CD14-positive monocyte (primary cell): ENCODE measurements around the gene DIPK1A. TPM values are rescaled to one million over a fixed set of nuclear protein-coding genes. Genes with fewer than 3 reads are reported as not detected.
A peak's percentile ranks its signal among the peaks of the same experiment; 100 is the strongest.

Source experiments
- DNase-seq, 3 donors: peaks; one replicate each; pipeline ENCODE4 v3.0.0-alpha.2; 2011 to 2022
- H2AFZ ChIP-seq: 2 replicates; pipeline ENCODE4 v1.6.0; 2012; ENCODE audit warnings: mild to moderate bottlenecking, low read depth, low read length, inconsistent platforms; ENCODE audit not compliant: insufficient read depth, poor library complexity, severe bottlenecking
- H3K27ac ChIP-seq, 2 donors: 1 replicate in 1 of 2; 2 replicates in 1 of 2; pipeline ENCODE4 v1.5.1; 2012 to 2013; ENCODE audit warnings: low read length in 2 of 2, control low read depth in 1 of 2, inconsistent platforms in 1 of 2, low read depth in 1 of 2, mild to moderate bottlenecking in 1 of 2
- H3K27me3 ChIP-seq, 2 donors: one replicate each; pipeline versions ENCODE4 v1.6.0 to v1.6.1; 2011 to 2013; ENCODE audit warnings: low read length in 2 of 2; ENCODE audit not compliant: control insufficient read depth in 2 of 2, insufficient read depth in 2 of 2
- H3K36me3 ChIP-seq, 2 donors: replicated peaks in 1 of 2; 1 replicate in 1 of 2; 2 replicates in 1 of 2; pipeline versions ENCODE4 v1.5.1 to v1.6.1; 2012 to 2013; ENCODE audit warnings: low read length in 2 of 2, control low read depth in 1 of 2, inconsistent platforms in 1 of 2, mild to moderate bottlenecking in 1 of 2; ENCODE audit not compliant: insufficient read depth in 2 of 2, control insufficient read depth in 1 of 2
- H3K4me1 ChIP-seq, 2 donors: 1 replicate in 1 of 2; 2 replicates in 1 of 2; pipeline versions ENCODE4 v1.5.1 to v1.6.1; 2012 to 2013; ENCODE audit warnings: low read length in 2 of 2, control low read depth in 1 of 2, inconsistent platforms in 1 of 2, mild to moderate bottlenecking in 1 of 2, moderate library complexity in 1 of 2; ENCODE audit not compliant: insufficient read depth in 2 of 2, control insufficient read depth in 1 of 2
- H3K4me2 ChIP-seq: replicated peaks from 2 replicates; pipeline ENCODE3; 2012; ENCODE audit warnings: low read length, moderate library complexity, mild to moderate bottlenecking; ENCODE audit not compliant: poor library complexity, severe bottlenecking; ENCODE audit errors: extremely low read depth
- H3K4me3 ChIP-seq, 3 experiments: fragments of 200-600 bp in 1 of 3; sonication (generic) in 1 of 3; replicated peaks in 1 of 3; 1 replicate in 2 of 3; 2 replicates in 1 of 3; pipeline ENCODE4 v1.5.1; 2011 to 2013; ENCODE audit warnings: low read length in 3 of 3, mild to moderate bottlenecking in 3 of 3, control low read depth in 2 of 3, low read depth in 2 of 3, inconsistent platforms in 1 of 3, moderate library complexity in 1 of 3
- H3K79me2 ChIP-seq: 2 replicates; pipeline ENCODE4 v1.6.0; 2012; ENCODE audit warnings: mild to moderate bottlenecking, control low read depth, inconsistent platforms, low read length, moderate library complexity; ENCODE audit not compliant: insufficient read depth
- H3K9ac ChIP-seq: 2 replicates; pipeline ENCODE4 v1.6.0; 2017; ENCODE audit warnings: low read length, mild to moderate bottlenecking; ENCODE audit not compliant: insufficient read depth, poor library complexity, severe bottlenecking
- H3K9me3 ChIP-seq, 2 donors: replicated peaks in 1 of 2; 1 replicate in 1 of 2; 2 replicates in 1 of 2; pipeline versions ENCODE4 v1.5.1 to v1.6.1; 2012 to 2013; ENCODE audit warnings: low read length in 2 of 2, control low read depth in 1 of 2; ENCODE audit not compliant: control insufficient read depth in 1 of 2, insufficient read depth in 1 of 2
- H4K20me1 ChIP-seq: 2 replicates; pipeline ENCODE4 v1.6.0; 2012; ENCODE audit warnings: mild to moderate bottlenecking, low read length, control low read depth, moderate library complexity; ENCODE audit not compliant: insufficient read depth
- H3K27ac Mint-ChIP-seq, 7 donors: one replicate each; pipeline ENCODE4 v1.8.0; 2020; ENCODE audit warnings: mild to moderate bottlenecking in 7 of 7, mixed read lengths in 7 of 7, moderate library complexity in 6 of 7, inconsistent platforms in 2 of 7
- H3K27me3 Mint-ChIP-seq, 3 donors: one replicate each; pipeline ENCODE4 v1.8.0; 2021 to 2022; ENCODE audit warnings: low read depth in 3 of 3, mild to moderate bottlenecking in 3 of 3, mixed read lengths in 3 of 3, moderate library complexity in 3 of 3, inconsistent platforms in 1 of 3
- H3K36me3 Mint-ChIP-seq, 2 donors: one replicate each; pipeline ENCODE4 v1.8.0; 2020; ENCODE audit warnings: mixed read lengths in 2 of 2, inconsistent platforms in 1 of 2, mild to moderate bottlenecking in 1 of 2
- H3K4me1 Mint-ChIP-seq: one replicate; pipeline ENCODE4 v1.8.0; 2020; ENCODE audit warnings: mild to moderate bottlenecking, mixed read lengths
- H3K4me3 Mint-ChIP-seq, 2 donors: one replicate each; pipeline ENCODE4 v1.8.0; 2020; ENCODE audit warnings: mild to moderate bottlenecking in 2 of 2, mixed read lengths in 2 of 2, moderate library complexity in 1 of 2
- H3K9me3 Mint-ChIP-seq, 7 donors: one replicate each; pipeline ENCODE4 v1.8.0; 2020 to 2022; ENCODE audit warnings: mixed read lengths in 7 of 7, mild to moderate bottlenecking in 6 of 7, moderate library complexity in 6 of 7, inconsistent platforms in 2 of 7
- CTCF ChIP-seq: fragments of 200-600 bp; IDR thresholded peaks from one replicate; pipeline ENCODE4 v1.8.0; 2022; ENCODE audit warnings: antibody characterized with exemption, mild to moderate bottlenecking
- WGBS: methylation state at CpG from one replicate; pipeline ENCODE4 v1.1.5; 2013; ENCODE audit warnings: missing lambda C conversion rate; ENCODE audit not compliant: insufficient coverage; 5-methylcytosine and 5-hydroxymethylcytosine counted together
- intact Hi-C, 2 donors: fragments of 100-400 bp; cut with micrococcal nuclease; formaldehyde crosslinking; loops; one replicate each; pipeline versions ENCODE4 v1.15.0 to v1.15.1; 2023
- polyA plus RNA-seq, 3 donors: library from polyadenylated mRNA; depleted of rRNA in 1 of 3; unstranded in 2 of 3; stranded (reverse) in 1 of 3; fragments of 300-500 nt in 2 of 3; fragments of >200 nt in 1 of 3; fragmentation: Illumina TruSeq in 2 of 3; gene quantifications; 1 replicate in 2 of 3; 2 replicates in 1 of 3; pipeline ENCODE4 v1.2.3, GENCODE V29; 2012 to 2021

DIPK1A gene
- polyA plus RNA-seq, 3 donors = 0.45 to 1.4 (median 0.83) TPM

- peak overlapping the region in 1 of 7 donors; percentile 8 for H3K27ac Mint-ChIP-seq
- Histone ChIP-seq H3K27me3 (no peaks in the 10 kb centered on the region), H3K36me3 (no peaks in the 10 kb centered on the region), H3K4me2 (no peak overlapping the region), H2AFZ (no peak overlapping the region), H3K4me3 (no peak overlapping the region), H3K9ac (no peak overlapping the region), H4K20me1 (no peaks in the 10 kb centered on the region), H3K9me3 (no peaks in the 10 kb centered on the region), H3K4me1 (peaks cover 22 to 30% of the 10 kb centered on the region in 2 donors), H3K79me2 (no peaks in the 10 kb centered on the region), H3K27ac (no peak overlapping the region)
- peaks cover 29% of the 10 kb centered on the region for H3K4me1 Mint-ChIP-seq
- H3K36me3 Mint-ChIP-seq = no peaks in the 10 kb centered on the region
- no peaks in the 10 kb centered on the region for H3K27me3 Mint-ChIP-seq
- no CpG with 5 or more reads among the region's 1 CpG for WGBS
- intact Hi-C loops = no loop called here
- no peak overlapping the region for H3K4me3 Mint-ChIP-seq
- peaks cover 0 to 1% (median 0%) of the 10 kb centered on the region in 7 donors for H3K9me3 Mint-ChIP-seq
- no peak for TF ChIP-seq CTCF
- no peak for DNase-seq
These were observed 31.8 kb downstream of the DIPK1A start for GRCh38 chr1:92929461-92929860.

GRCh38 chr1:92927870-92928269 lies 33.4 kb downstream of the DIPK1A start:
- Histone ChIP-seq H3K4me1 (peaks cover 22 to 30% of the 10 kb centered on the region in 2 donors), H3K27me3 (no peaks in the 10 kb centered on the region), H3K9ac (no peak overlapping the region), H3K79me2 (no peaks in the 10 kb centered on the region), H3K4me2 (no peak overlapping the region), H3K4me3 (no peak overlapping the region), H2AFZ (no peak overlapping the region), H3K9me3 (no peaks in the 10 kb centered on the region), H4K20me1 (no peaks in the 10 kb centered on the region), H3K27ac (no peak overlapping the region), H3K36me3 (no peaks in the 10 kb centered on the region)
- Mint-ChIP-seq H3K4me1 (peaks cover 31% of the 10 kb centered on the region), H3K36me3 (no peaks in the 10 kb centered on the region), H3K4me3 (no peak overlapping the region), H3K9me3 (peaks cover 0 to 5% (median 0%) of the 10 kb centered on the region in 7 donors), H3K27ac (no peak overlapping the region), H3K27me3 (no peaks in the 10 kb centered on the region)
- peak; percentile 48 for TF ChIP-seq CTCF
- intact Hi-C loops = no loop called here
- DNase-seq = no peak
